Gastroesophageal sphincter (tissue), 3 donors: Measurements from ENCODE around the gene ACKR3.

ENCODE experiments used
- EP300 ChIP-seq: sonication (generic); formaldehyde crosslinking; IDR thresholded peaks from one replicate; pipeline ENCODE4 v1.6.1; 2017; ENCODE audit warnings: antibody characterized with exemption, mild to moderate bottlenecking
- POLR2A ChIP-seq, 2 donors: fragments of 450-650 bp; IDR thresholded peaks; one replicate each; pipeline ENCODE4 v1.6.1; 2017; ENCODE audit warnings: antibody characterized with exemption in 2 of 2, mild to moderate bottlenecking in 2 of 2, moderate library complexity in 1 of 2
- TF ChIP-seq, protein P1 (sequence below), 4 experiments: fragments of 200-600 bp in 2 of 4; fragments of 450-650 bp in 2 of 4; sonication (generic) in 1 of 4; IDR thresholded peaks; one replicate each; pipeline ENCODE4 v1.5.1; 2017 to 2019; ENCODE audit warnings: antibody characterized with exemption in 4 of 4, mild to moderate bottlenecking in 2 of 4, moderate library complexity in 2 of 4

DNA sequence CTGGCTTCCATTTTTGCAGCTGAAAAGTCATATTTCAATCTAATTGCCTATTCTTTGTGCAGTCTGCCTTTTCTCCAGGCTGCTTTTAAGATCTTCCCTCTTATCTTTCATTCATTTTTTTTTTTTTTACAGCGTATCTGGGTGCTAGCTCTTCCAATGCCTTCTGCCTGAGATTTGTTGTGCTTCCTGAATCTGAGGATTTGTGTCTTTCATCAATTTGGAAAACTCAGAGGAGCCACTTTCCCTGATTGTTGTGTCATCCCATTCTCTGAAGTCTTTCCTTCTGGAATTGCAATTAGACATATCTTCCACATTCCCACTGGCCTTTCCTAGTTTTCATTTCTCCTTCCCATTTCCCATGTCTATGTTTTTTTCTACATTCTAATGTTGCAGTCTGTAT lies 21.9 kb upstream of the ACKR3 start:
- TF ChIP-seq, protein P1, sequence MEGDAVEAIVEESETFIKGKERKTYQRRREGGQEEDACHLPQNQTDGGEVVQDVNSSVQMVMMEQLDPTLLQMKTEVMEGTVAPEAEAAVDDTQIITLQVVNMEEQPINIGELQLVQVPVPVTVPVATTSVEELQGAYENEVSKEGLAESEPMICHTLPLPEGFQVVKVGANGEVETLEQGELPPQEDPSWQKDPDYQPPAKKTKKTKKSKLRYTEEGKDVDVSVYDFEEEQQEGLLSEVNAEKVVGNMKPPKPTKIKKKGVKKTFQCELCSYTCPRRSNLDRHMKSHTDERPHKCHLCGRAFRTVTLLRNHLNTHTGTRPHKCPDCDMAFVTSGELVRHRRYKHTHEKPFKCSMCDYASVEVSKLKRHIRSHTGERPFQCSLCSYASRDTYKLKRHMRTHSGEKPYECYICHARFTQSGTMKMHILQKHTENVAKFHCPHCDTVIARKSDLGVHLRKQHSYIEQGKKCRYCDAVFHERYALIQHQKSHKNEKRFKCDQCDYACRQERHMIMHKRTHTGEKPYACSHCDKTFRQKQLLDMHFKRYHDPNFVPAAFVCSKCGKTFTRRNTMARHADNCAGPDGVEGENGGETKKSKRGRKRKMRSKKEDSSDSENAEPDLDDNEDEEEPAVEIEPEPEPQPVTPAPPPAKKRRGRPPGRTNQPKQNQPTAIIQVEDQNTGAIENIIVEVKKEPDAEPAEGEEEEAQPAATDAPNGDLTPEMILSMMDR (IDR thresholded peaks at IDR 0.05), result no peak
- no peak for TF ChIP-seq POLR2A (IDR thresholded peaks at IDR 0.05)
- TF ChIP-seq EP300, result no peak
